ENCODE data around the gene C2orf15.
"Not testable (repeated sequence)": the region's sequence is repeated elsewhere in the genome, so short reads cannot be mapped to it uniquely, and the experiment has no call there.

The C2orf15 gene

GRCh38 chr2:99169534-99169933 lies 28.0 kb downstream of the C2orf15 start:
- no peak for DNase-seq

GRCh38 chr2:99171377-99172140 lies 30.1 kb downstream of the C2orf15 start:
- no peak for DNase-seq

- peak; percentile 69 to 77 (median 76) for DNase-seq
These were observed 39.5 kb downstream of the C2orf15 start, which contains the start of the genes MITD1 and MRPL30 for GRCh38 chr2:99180755-99181623. MITD1 (minus strand) TSS chr2:99181058; CDS start chr2:99180981, 77 bp downstream. MRPL30 (plus strand) TSS chr2:99181184; CDS start chr2:99186204, 5,020 bp downstream.

GRCh38 chr2:99181624-99182000 lies 40.1 kb downstream of the C2orf15 start:
- no peak for DNase-seq

- no peak for DNase-seq
These were observed 41.5 kb downstream of the C2orf15 start for GRCh38 chr2:99183025-99183424.

GRCh38 chr2:99184811-99185210 lies 43.3 kb downstream of the C2orf15 start:
- DNase-seq = no peak

- DNase-seq = no peak
These were observed 45.5 kb downstream of the C2orf15 start for GRCh38 chr2:99187011-99187410.

- DNase-seq = no peak
These were observed 46.9 kb downstream of the C2orf15 start for GRCh38 chr2:99188357-99188756.

GRCh38 chr2:99190548-99190947 lies 49.0 kb downstream of the C2orf15 start:
- DNase-seq = no peak

- DNase-seq = not testable (repeated sequence)
These were observed 50.9 kb downstream of the C2orf15 start for GRCh38 chr2:99192364-99192763.

GRCh38 chr2:99198103-99198841 lies 56.8 kb downstream of the C2orf15 start:
- no peak for DNase-seq

GRCh38 chr2:99200076-99200800 lies 58.7 kb downstream of the C2orf15 start:
- DNase-seq = no peak

Data from activated CD4-positive, CD25-positive, alpha-beta regulatory T cell (primary cell).